Activated T-helper 17 cell treated with anti-CD3 and anti-CD28 coated beads, Interleukin-2, amount 50 U/mL, for 72 hours (primary cell): ENCODE measurements around the gene GET4. TPM values are rescaled to one million over a fixed set of nuclear protein-coding genes. Genes with fewer than 3 reads are reported as not detected.
"Not testable (repeated sequence)": the region's sequence is repeated elsewhere in the genome, so short reads cannot be mapped to it uniquely, and the experiment has no call there.

Experiments used
- ATAC-seq: fragments of 150-1000 bp; cut with Tn5 transposase; replicated peaks from 2 replicates; pipeline ENCODE4 v1.10.0; 2021; ENCODE audit warnings: mild to moderate bottlenecking, moderate library complexity
- H3K27ac Mint-ChIP-seq: one replicate; pipeline ENCODE4 v1.8.0; 2022; ENCODE audit warnings: mixed read lengths
- H3K27me3 Mint-ChIP-seq: one replicate; pipeline ENCODE4 v1.8.0; 2022; ENCODE audit warnings: mixed read lengths
- H3K36me3 Mint-ChIP-seq: one replicate; pipeline ENCODE4 v1.8.0; 2022; ENCODE audit warnings: low read depth, mild to moderate bottlenecking, mixed read lengths
- H3K4me1 Mint-ChIP-seq: one replicate; pipeline ENCODE4 v1.8.0; 2022; ENCODE audit warnings: mixed read lengths
- H3K4me3 Mint-ChIP-seq: one replicate; pipeline ENCODE4 v1.8.0; 2022; ENCODE audit warnings: mild to moderate bottlenecking, mixed read lengths
- H3K9me3 Mint-ChIP-seq: one replicate; pipeline ENCODE4 v1.8.0; 2022; ENCODE audit warnings: mixed read lengths
- total RNA-seq, 2 donors: library from RNA; stranded (reverse); gene quantifications; one replicate each; pipeline ENCODE4 v1.2.3, GENCODE V29; 2022

GET4 gene
- total RNA-seq, 2 donors from 2014 or later = 17.1 to 43.0 TPM

- no peaks in the 10 kb centered on the region for H3K9me3 Mint-ChIP-seq
- H3K27ac Mint-ChIP-seq = no peak overlapping the region
- H3K27me3 Mint-ChIP-seq = no peaks in the 10 kb centered on the region
- no peak overlapping the region for H3K4me3 Mint-ChIP-seq
- peaks cover 13% of the 10 kb centered on the region for H3K4me1 Mint-ChIP-seq
- H3K36me3 Mint-ChIP-seq = peaks cover 8% of the 10 kb centered on the region
- ATAC-seq = no peak
These were observed 59.0 kb downstream of the GET4 start for GRCh38 chr7:935164-935873.

GRCh38 chr7:935874-936385 is 59.6 kb downstream of the GET4 start:
- Mint-ChIP-seq H3K9me3 (no peaks in the 10 kb centered on the region), H3K27me3 (no peaks in the 10 kb centered on the region), H3K4me1 (peaks cover 14% of the 10 kb centered on the region), H3K27ac (peak overlapping the region; percentile 80), H3K4me3 (peak overlapping the region; percentile 67), H3K36me3 (peaks cover 8% of the 10 kb centered on the region)
- ATAC-seq = no peak

- Mint-ChIP-seq H3K27me3 (no peaks in the 10 kb centered on the region), H3K4me1 (peaks cover 20% of the 10 kb centered on the region), H3K9me3 (no peaks in the 10 kb centered on the region), H3K4me3 (peak overlapping the region; percentile 67), H3K27ac (peak overlapping the region; percentile 80), H3K36me3 (peaks cover 8% of the 10 kb centered on the region)
- ATAC-seq = peak; percentile 91
These were observed 60.2 kb downstream of the GET4 start for GRCh38 chr7:936386-937054.

- H3K27ac Mint-ChIP-seq = no peak overlapping the region
- no peaks in the 10 kb centered on the region for H3K27me3 Mint-ChIP-seq
These were observed 61.6 kb downstream of the GET4 start for GRCh38 chr7:937856-938484.

GRCh38 chr7:938546-939185 is 62.3 kb downstream of the GET4 start:
- Mint-ChIP-seq H3K4me1 (peaks cover 25% of the 10 kb centered on the region), H3K27me3 (no peaks in the 10 kb centered on the region), H3K27ac (no peak overlapping the region), H3K9me3 (no peaks in the 10 kb centered on the region), H3K4me3 (no peak overlapping the region), H3K36me3 (peaks cover 8% of the 10 kb centered on the region)
- ATAC-seq = no peak

More at GRCh38 chr7:937856-938484, 61.6 kb downstream of the GET4 start:
- Mint-ChIP-seq H3K36me3 (peaks cover 8% of the 10 kb centered on the region), H3K9me3 (no peaks in the 10 kb centered on the region), H3K4me1 (peaks cover 25% of the 10 kb centered on the region), H3K4me3 (peak overlapping the region; percentile 19)
- ATAC-seq = no peak

GRCh38 chr7:939843-940242 is 63.5 kb downstream of the GET4 start:
- Mint-ChIP-seq H3K36me3 (peaks cover 8% of the 10 kb centered on the region), H3K27me3 (no peaks in the 10 kb centered on the region), H3K9me3 (no peaks in the 10 kb centered on the region), H3K4me3 (no peak overlapping the region), H3K4me1 (peaks cover 25% of the 10 kb centered on the region), H3K27ac (no peak overlapping the region)
- no peak for ATAC-seq

GRCh38 chr7:940599-941408 is 64.5 kb downstream of the GET4 start:
- Mint-ChIP-seq H3K4me1 (peaks cover 25% of the 10 kb centered on the region), H3K36me3 (peaks cover 8% of the 10 kb centered on the region), H3K27ac (peak overlapping the region; percentile 25), H3K9me3 (no peaks in the 10 kb centered on the region), H3K27me3 (no peaks in the 10 kb centered on the region), H3K4me3 (peak overlapping the region; percentile 56)
- ATAC-seq = peak; percentile 65

- peaks cover 23% of the 10 kb centered on the region for H3K4me1 Mint-ChIP-seq
- ATAC-seq, H3K9me3 Mint-ChIP-seq, H3K4me3 Mint-ChIP-seq, H3K36me3 Mint-ChIP-seq, H3K27ac Mint-ChIP-seq, H3K27me3 Mint-ChIP-seq: not testable (repeated sequence)
These were observed 67.4 kb downstream of the GET4 start for GRCh38 chr7:943793-944192.

- Mint-ChIP-seq H3K4me1 (peaks cover 22% of the 10 kb centered on the region), H3K27me3 (no peaks in the 10 kb centered on the region), H3K9me3 (no peaks in the 10 kb centered on the region), H3K4me3 (no peak overlapping the region), H3K27ac (no peak overlapping the region), H3K36me3 (peaks cover 4% of the 10 kb centered on the region)
- ATAC-seq = no peak
These were observed 68.4 kb downstream of the GET4 start for GRCh38 chr7:944744-945143.

- H3K27me3 Mint-ChIP-seq = no peaks in the 10 kb centered on the region
- ATAC-seq = no peak
These were observed 68.8 kb downstream of the GET4 start for GRCh38 chr7:945147-945555.

GRCh38 chr7:945556-946255 is 69.4 kb downstream of the GET4 start:
- peaks cover 16% of the 10 kb centered on the region for H3K4me1 Mint-ChIP-seq
- no peak overlapping the region for H3K27ac Mint-ChIP-seq
- peaks cover 8% of the 10 kb centered on the region for H3K36me3 Mint-ChIP-seq
- no peaks in the 10 kb centered on the region for H3K9me3 Mint-ChIP-seq
- no peaks in the 10 kb centered on the region for H3K27me3 Mint-ChIP-seq
- no peak overlapping the region for H3K4me3 Mint-ChIP-seq
- no peak for ATAC-seq

More at GRCh38 chr7:945147-945555, 68.8 kb downstream of the GET4 start:
- peaks cover 18% of the 10 kb centered on the region for H3K4me1 Mint-ChIP-seq
- H3K4me3 Mint-ChIP-seq = no peak overlapping the region
- no peak overlapping the region for H3K27ac Mint-ChIP-seq
- no peaks in the 10 kb centered on the region for H3K9me3 Mint-ChIP-seq
- H3K36me3 Mint-ChIP-seq = peaks cover 4% of the 10 kb centered on the region
